Neural progenitor cell (in vitro differentiated cells): ENCODE data around the gene LCE1E.

Source experiments
- CTCF ChIP-seq: fragments of 200-600 bp; sonication (generic); IDR thresholded peaks from 2 replicates; pipeline ENCODE4 v1.5.1; 2017; ENCODE audit warnings: antibody characterized with exemption, mild to moderate bottlenecking
- EZH2phosphoT487 ChIP-seq: fragments of 200-600 bp; sonication (generic); IDR thresholded peaks from 2 replicates; pipeline ENCODE4 v1.6.1; 2017; ENCODE audit warnings: antibody characterized with exemption

- no peak for TF ChIP-seq CTCF
- TF ChIP-seq EZH2phosphoT487, result no peak
Measured at GRCh38 chr1:152811671-152812070, 25.6 kb downstream of the LCE1E start, which contains the start of gene LCE1B.
